ENCODE measurements around the gene CASD1. TPM values are rescaled to one million over a fixed set of nuclear protein-coding genes. Genes with fewer than 3 reads are reported as not detected.

CASD1 gene
- total RNA-seq, 1 donor from 2014 or later, result 19.2 TPM

DNA sequence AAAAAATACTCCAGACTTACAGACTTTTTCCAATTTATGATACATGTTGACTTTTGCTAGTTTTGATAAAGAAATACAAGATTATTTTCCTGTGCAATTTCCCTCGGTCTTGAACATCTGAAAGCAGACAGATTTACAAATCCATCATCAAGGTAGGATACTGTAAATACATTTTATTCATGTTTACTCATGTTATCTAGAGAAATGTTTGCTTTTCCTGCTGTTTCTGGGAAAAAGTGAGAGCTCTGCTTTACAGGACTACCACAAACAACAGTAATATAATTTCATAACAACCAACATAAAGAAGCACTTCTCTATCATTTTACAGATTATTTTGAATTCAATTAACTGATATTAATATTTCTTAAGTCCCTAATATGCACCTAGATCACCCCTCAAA, 31.7 kb upstream of the CASD1 start:
- Histone ChIP-seq H3K36me3 (no peaks in the 10 kb centered on the region), H3K4me3 (no peak overlapping the region), H3K9me3 (replicated peaks) (no peaks in the 10 kb centered on the region), H3K4me1 (peaks cover 5% of the 10 kb centered on the region), H3K27me3 (ENCODE audit: low read depth) (peaks cover 16% of the 10 kb centered on the region), H3K27ac (replicated peaks) (no peak overlapping the region)
- intact Hi-C loops (cut with micrococcal nuclease), result no loop called here
- TF ChIP-seq, protein P1, sequence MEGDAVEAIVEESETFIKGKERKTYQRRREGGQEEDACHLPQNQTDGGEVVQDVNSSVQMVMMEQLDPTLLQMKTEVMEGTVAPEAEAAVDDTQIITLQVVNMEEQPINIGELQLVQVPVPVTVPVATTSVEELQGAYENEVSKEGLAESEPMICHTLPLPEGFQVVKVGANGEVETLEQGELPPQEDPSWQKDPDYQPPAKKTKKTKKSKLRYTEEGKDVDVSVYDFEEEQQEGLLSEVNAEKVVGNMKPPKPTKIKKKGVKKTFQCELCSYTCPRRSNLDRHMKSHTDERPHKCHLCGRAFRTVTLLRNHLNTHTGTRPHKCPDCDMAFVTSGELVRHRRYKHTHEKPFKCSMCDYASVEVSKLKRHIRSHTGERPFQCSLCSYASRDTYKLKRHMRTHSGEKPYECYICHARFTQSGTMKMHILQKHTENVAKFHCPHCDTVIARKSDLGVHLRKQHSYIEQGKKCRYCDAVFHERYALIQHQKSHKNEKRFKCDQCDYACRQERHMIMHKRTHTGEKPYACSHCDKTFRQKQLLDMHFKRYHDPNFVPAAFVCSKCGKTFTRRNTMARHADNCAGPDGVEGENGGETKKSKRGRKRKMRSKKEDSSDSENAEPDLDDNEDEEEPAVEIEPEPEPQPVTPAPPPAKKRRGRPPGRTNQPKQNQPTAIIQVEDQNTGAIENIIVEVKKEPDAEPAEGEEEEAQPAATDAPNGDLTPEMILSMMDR (IDR thresholded peaks at IDR 0.05; ENCODE audit: borderline replicate concordance), result no peak
- no peak for DNase-seq

DNA sequence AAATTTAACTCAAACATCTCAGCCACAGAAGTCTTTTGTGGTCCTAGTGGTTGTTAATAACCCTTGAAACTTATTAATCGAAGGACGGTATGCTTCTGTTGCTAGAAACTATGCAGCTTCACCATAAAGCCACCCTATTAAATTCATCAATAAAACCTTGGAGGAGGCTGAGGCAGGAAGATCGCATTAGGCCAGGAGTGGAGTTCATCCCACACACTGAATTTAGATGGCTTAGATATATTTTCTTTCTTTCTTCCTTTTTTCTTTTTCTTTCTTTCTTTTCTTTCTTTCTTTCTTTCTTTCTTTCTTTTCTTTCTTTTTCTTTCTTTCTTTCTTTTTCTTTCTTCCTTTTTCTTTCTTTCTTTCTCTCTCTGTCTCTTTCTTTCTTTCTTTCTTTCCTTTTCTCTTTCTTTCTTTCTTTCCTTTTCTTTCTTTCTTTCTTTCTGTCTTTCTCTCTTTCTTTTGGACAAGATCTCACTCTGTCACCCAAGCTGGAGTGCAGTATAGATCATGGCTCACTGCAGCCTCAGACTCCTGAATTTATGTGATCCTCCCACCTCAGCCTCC, 30.9 kb upstream of the CASD1 start:
- intact Hi-C loops (cut with micrococcal nuclease), result no loop called here

GRCh38 chr7:94481279-94481678, 28.3 kb upstream of the CASD1 start:
- Histone ChIP-seq H3K4me3 (no peak overlapping the region), H3K4me1 (peaks cover 5% of the 10 kb centered on the region), H3K27me3 (ENCODE audit: low read depth) (peaks cover 12% of the 10 kb centered on the region), H3K27ac (replicated peaks) (peak overlapping the region; percentile 45), H3K36me3 (no peaks in the 10 kb centered on the region), H3K9me3 (replicated peaks) (no peaks in the 10 kb centered on the region)
- intact Hi-C loops (cut with micrococcal nuclease), result no loop called here
- DNase-seq, result no peak
- TF ChIP-seq, protein P1 (IDR thresholded peaks at IDR 0.05; ENCODE audit: borderline replicate concordance), result no peak

More for the DNA sequence above, 30.9 kb upstream of the CASD1 start:
- peaks cover 16% of the 10 kb centered on the region for H3K27me3 ChIP-seq (ENCODE audit: low read depth)
- H3K4me3 ChIP-seq, result no peak overlapping the region
- H3K4me1 ChIP-seq, result peaks cover 5% of the 10 kb centered on the region
- H3K36me3 ChIP-seq, result no peaks in the 10 kb centered on the region
- H3K9me3 ChIP-seq (replicated peaks), result no peaks in the 10 kb centered on the region
- DNase-seq, result no peak
- TF ChIP-seq, protein P1 (IDR thresholded peaks at IDR 0.05; ENCODE audit: borderline replicate concordance), result no peak
- no peak overlapping the region for H3K27ac ChIP-seq (replicated peaks)

DNA sequence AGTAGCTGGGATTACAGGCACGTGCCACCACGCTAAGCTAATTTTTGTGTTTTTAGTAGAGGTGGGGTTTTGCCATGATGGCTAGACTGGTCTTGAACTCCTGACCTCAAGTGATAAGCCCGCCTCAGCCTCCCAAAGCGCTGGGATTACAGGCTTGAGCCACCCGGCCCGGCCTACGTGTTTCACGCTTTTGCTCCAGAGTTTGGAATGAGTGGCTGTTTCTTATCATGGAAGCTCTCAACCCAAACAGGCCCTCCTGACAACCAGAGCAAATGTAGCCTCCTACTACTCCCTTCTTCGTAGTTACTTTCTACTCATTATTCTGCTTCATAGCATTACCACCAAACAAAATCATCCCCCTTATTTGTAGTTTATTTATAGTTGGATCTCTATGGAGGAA, 26.8 kb upstream of the CASD1 start:
- H3K27ac ChIP-seq (replicated peaks), result no peak overlapping the region
- no peaks in the 10 kb centered on the region for H3K36me3 ChIP-seq
- H3K27me3 ChIP-seq (ENCODE audit: low read depth), result peaks cover 6% of the 10 kb centered on the region
- no peak overlapping the region for H3K4me3 ChIP-seq
- intact Hi-C loops (cut with micrococcal nuclease), result no loop called here
- H3K9me3 ChIP-seq (replicated peaks), result no peaks in the 10 kb centered on the region
- H3K4me1 ChIP-seq, result peaks cover 5% of the 10 kb centered on the region
- DNase-seq, result no peak
- TF ChIP-seq, protein P1 (IDR thresholded peaks at IDR 0.05; ENCODE audit: borderline replicate concordance), result no peak

GRCh38 chr7:94483843-94484242, 25.8 kb upstream of the CASD1 start:
- H3K27me3 ChIP-seq (ENCODE audit: low read depth), result peaks cover 9% of the 10 kb centered on the region
- TF ChIP-seq, protein P1 (IDR thresholded peaks at IDR 0.05; ENCODE audit: borderline replicate concordance), result no peak
- DNase-seq, result no peak
- no peak overlapping the region for H3K4me3 ChIP-seq
- no peaks in the 10 kb centered on the region for H3K9me3 ChIP-seq (replicated peaks)
- intact Hi-C loops (cut with micrococcal nuclease), result no loop called here
- H3K27ac ChIP-seq (replicated peaks), result no peak overlapping the region
- H3K4me1 ChIP-seq, result peaks cover 5% of the 10 kb centered on the region
- no peaks in the 10 kb centered on the region for H3K36me3 ChIP-seq
